Measurements from ENCODE around the gene WNT3A.

The WNT3A gene

GRCh38 chr1:228037401-228038386, 30.9 kb downstream of the WNT3A start:
- TF ChIP-seq EZH2 (IDR thresholded peaks at IDR 0.05; ENCODE audit: borderline replicate concordance, low read length) (no peak), CTCF (IDR thresholded peaks at IDR 0.05; ENCODE audit: low read length) (no peak)
- Histone ChIP-seq H2AFZ (ENCODE audit: low read length) (no peak overlapping the region), H3F3A (ENCODE audit: insufficient read depth, low read length) (no peaks in the 10 kb centered on the region), H3K79me2 (ENCODE audit: insufficient read depth, low read length) (no peaks in the 10 kb centered on the region), H3K27me3 (ENCODE audit: insufficient read depth, low read length) (peaks cover 3% of the 10 kb centered on the region; the same call in 1 of the 2 replicates), H3K4me3 (ENCODE audit: low read depth, low read length, poor library complexity, severe bottlenecking) (no peak overlapping the region), H3K27ac (ENCODE audit: low read depth, low read length, poor library complexity, severe bottlenecking) (no peak overlapping the region), H4K20me1 (ENCODE audit: insufficient read depth, low read length) (no peaks in the 10 kb centered on the region), H3K9me2 (ENCODE audit: low read depth, low read length) (no peaks in the 10 kb centered on the region), H3K36me3 (ENCODE audit: insufficient read depth, low read length) (no peaks in the 10 kb centered on the region), H3K9me3 (ENCODE audit: low read length) (peaks cover 6% of the 10 kb centered on the region), H3K4me1 (ENCODE audit: insufficient read depth, low read length, severe bottlenecking) (no peaks in the 10 kb centered on the region), H3K9ac (ENCODE audit: low read length) (no peak overlapping the region), H3K4me2 (ENCODE audit: low read length) (no peak overlapping the region)

- TF ChIP-seq EZH2 (IDR thresholded peaks at IDR 0.05; ENCODE audit: borderline replicate concordance, low read length): no peak
- Histone ChIP-seq H3K27me3 (ENCODE audit: insufficient read depth, low read length) (no peaks in the 10 kb centered on the region), H3K4me1 (ENCODE audit: insufficient read depth, low read length, severe bottlenecking) (no peaks in the 10 kb centered on the region), H3K9me3 (ENCODE audit: low read length) (peaks cover under 1% of the 10 kb centered on the region; the same call in 1 of the 2 replicates), H3K27ac (ENCODE audit: low read depth, low read length, poor library complexity, severe bottlenecking) (no peak overlapping the region), H3K36me3 (ENCODE audit: insufficient read depth, low read length) (no peaks in the 10 kb centered on the region), H3K4me3 (ENCODE audit: low read depth, low read length, poor library complexity, severe bottlenecking) (no peak overlapping the region), H3K79me2 (ENCODE audit: insufficient read depth, low read length) (no peaks in the 10 kb centered on the region), H3K4me2 (ENCODE audit: low read length) (no peak overlapping the region), H2AFZ (ENCODE audit: low read length) (no peak overlapping the region), H4K20me1 (ENCODE audit: insufficient read depth, low read length) (no peaks in the 10 kb centered on the region), H3K9me2 (ENCODE audit: low read depth, low read length) (no peaks in the 10 kb centered on the region), H3F3A (ENCODE audit: insufficient read depth, low read length) (no peaks in the 10 kb centered on the region), H3K9ac (ENCODE audit: low read length) (no peak overlapping the region)
Measured at GRCh38 chr1:228038387-228039005, 31.7 kb downstream of the WNT3A start.

- Histone ChIP-seq H3K4me3 (ENCODE audit: low read depth, low read length, poor library complexity, severe bottlenecking) (no peak overlapping the region), H3K9me3 (ENCODE audit: low read length) (no peaks in the 10 kb centered on the region), H4K20me1 (ENCODE audit: insufficient read depth, low read length) (no peaks in the 10 kb centered on the region), H3K9ac (ENCODE audit: low read length) (no peak overlapping the region), H3K4me1 (ENCODE audit: insufficient read depth, low read length, severe bottlenecking) (no peaks in the 10 kb centered on the region), H3K27ac (ENCODE audit: low read depth, low read length, poor library complexity, severe bottlenecking) (no peak overlapping the region), H3K79me2 (ENCODE audit: insufficient read depth, low read length) (no peaks in the 10 kb centered on the region), H3F3A (ENCODE audit: insufficient read depth, low read length) (no peaks in the 10 kb centered on the region), H2AFZ (ENCODE audit: low read length) (no peak overlapping the region), H3K9me2 (ENCODE audit: low read depth, low read length) (no peaks in the 10 kb centered on the region), H3K4me2 (ENCODE audit: low read length) (no peak overlapping the region), H3K27me3 (ENCODE audit: insufficient read depth, low read length) (no peaks in the 10 kb centered on the region), H3K36me3 (ENCODE audit: insufficient read depth, low read length) (no peaks in the 10 kb centered on the region)
- no peak for TF ChIP-seq CTCF (IDR thresholded peaks at IDR 0.05; ENCODE audit: low read length)
- no peak for TF ChIP-seq EZH2 (IDR thresholded peaks at IDR 0.05; ENCODE audit: borderline replicate concordance, low read length)
Measured at GRCh38 chr1:228039006-228039903, 32.5 kb downstream of the WNT3A start.

All from OCI-LY1 (cell line).